ENCODE measurements around the gene DISC1.

Gene DISC1

GRCh38 chr1:232057217-232057895 is 430.8 kb downstream of the DISC1 start:
- no peak for TF ChIP-seq CTCF (IDR thresholded peaks at IDR 0.05; ENCODE audit: low read depth, low read length)
- no peak for TF ChIP-seq EZH2phosphoT487 (IDR thresholded peaks at IDR 0.05; ENCODE audit: low read depth)
- H3K4me2 ChIP-seq (ENCODE audit: low read length) = no peak overlapping the region
- no peaks in the 10 kb centered on the region for H3K9me3 ChIP-seq (ENCODE audit: insufficient read depth, low read length)
- H3K27me3 ChIP-seq (ENCODE audit: low read depth, low read length) = no peaks in the 10 kb centered on the region
- no peaks in the 10 kb centered on the region for H3K4me1 ChIP-seq (ENCODE audit: low read length)
- no peak overlapping the region for H2AFZ ChIP-seq (ENCODE audit: low read depth, low read length)
- H3K9ac ChIP-seq (ENCODE audit: low read length) = no peak overlapping the region
- H3K4me3 ChIP-seq (ENCODE audit: low read length) = no peak overlapping the region
- no peaks in the 10 kb centered on the region for H3K79me2 ChIP-seq (ENCODE audit: low read length)
- H3K27ac ChIP-seq (ENCODE audit: low read length) = no peak overlapping the region
- no peaks in the 10 kb centered on the region for H3K36me3 ChIP-seq (replicated peaks; ENCODE audit: low read depth, low read length)
- no peaks in the 10 kb centered on the region for H4K20me1 ChIP-seq (ENCODE audit: insufficient read depth, low read length)

GRCh38 chr1:232057896-232058274 is 431.3 kb downstream of the DISC1 start:
- Histone ChIP-seq H2AFZ (ENCODE audit: low read depth, low read length) (no peak overlapping the region), H3K4me3 (ENCODE audit: low read length) (no peak overlapping the region), H4K20me1 (ENCODE audit: insufficient read depth, low read length) (no peaks in the 10 kb centered on the region), H3K4me2 (ENCODE audit: low read length) (no peak overlapping the region), H3K9me3 (ENCODE audit: insufficient read depth, low read length) (no peaks in the 10 kb centered on the region), H3K36me3 (replicated peaks; ENCODE audit: low read depth, low read length) (no peaks in the 10 kb centered on the region), H3K4me1 (ENCODE audit: low read length) (no peaks in the 10 kb centered on the region), H3K27me3 (ENCODE audit: low read depth, low read length) (no peaks in the 10 kb centered on the region), H3K9ac (ENCODE audit: low read length) (no peak overlapping the region), H3K79me2 (ENCODE audit: low read length) (no peaks in the 10 kb centered on the region), H3K27ac (ENCODE audit: low read length) (no peak overlapping the region)
- TF ChIP-seq CTCF (IDR thresholded peaks at IDR 0.05; ENCODE audit: low read depth, low read length) (no peak), EZH2phosphoT487 (IDR thresholded peaks at IDR 0.05; ENCODE audit: low read depth) (no peak)

GRCh38 chr1:232059726-232060374 is 433.3 kb downstream of the DISC1 start:
- Histone ChIP-seq H3K27ac (ENCODE audit: low read length) (no peak overlapping the region), H3K4me3 (ENCODE audit: low read length) (no peak overlapping the region), H3K9ac (ENCODE audit: low read length) (no peak overlapping the region), H3K27me3 (ENCODE audit: low read depth, low read length) (no peaks in the 10 kb centered on the region), H3K79me2 (ENCODE audit: low read length) (no peaks in the 10 kb centered on the region), H3K36me3 (replicated peaks; ENCODE audit: low read depth, low read length) (no peaks in the 10 kb centered on the region), H4K20me1 (ENCODE audit: insufficient read depth, low read length) (no peaks in the 10 kb centered on the region), H3K4me2 (ENCODE audit: low read length) (no peak overlapping the region), H3K9me3 (ENCODE audit: insufficient read depth, low read length) (no peaks in the 10 kb centered on the region), H2AFZ (ENCODE audit: low read depth, low read length) (no peak overlapping the region), H3K4me1 (ENCODE audit: low read length) (no peaks in the 10 kb centered on the region)
- no peak for TF ChIP-seq CTCF (IDR thresholded peaks at IDR 0.05; ENCODE audit: low read depth, low read length)
- no peak for TF ChIP-seq EZH2phosphoT487 (IDR thresholded peaks at IDR 0.05; ENCODE audit: low read depth)

- Histone ChIP-seq H3K79me2 (ENCODE audit: low read length) (no peaks in the 10 kb centered on the region), H3K4me1 (ENCODE audit: low read length) (no peaks in the 10 kb centered on the region), H3K36me3 (replicated peaks; ENCODE audit: low read depth, low read length) (no peaks in the 10 kb centered on the region), H3K9me3 (ENCODE audit: insufficient read depth, low read length) (no peaks in the 10 kb centered on the region), H3K4me2 (ENCODE audit: low read length) (no peak overlapping the region), H2AFZ (ENCODE audit: low read depth, low read length) (no peak overlapping the region), H3K4me3 (ENCODE audit: low read length) (no peak overlapping the region), H3K27ac (ENCODE audit: low read length) (no peak overlapping the region), H3K27me3 (ENCODE audit: low read depth, low read length) (no peaks in the 10 kb centered on the region), H4K20me1 (ENCODE audit: insufficient read depth, low read length) (no peaks in the 10 kb centered on the region), H3K9ac (ENCODE audit: low read length) (no peak overlapping the region)
- TF ChIP-seq EZH2phosphoT487 (IDR thresholded peaks at IDR 0.05; ENCODE audit: low read depth) = no peak
- TF ChIP-seq CTCF (IDR thresholded peaks at IDR 0.05; ENCODE audit: low read depth, low read length) = no peak
Measured at GRCh38 chr1:232062967-232063366, 436.4 kb downstream of the DISC1 start.
